Activated CD8-positive, alpha-beta memory T cell treated with anti-CD3 and anti-CD28 coated beads, Interleukin-2, amount 10 ng/mL, durations not matched to agents 7 days and 5 days (primary cell): ENCODE measurements around the gene COMMD4. TPM values are rescaled to one million over a fixed set of nuclear protein-coding genes. Genes with fewer than 3 reads are reported as not detected.
"Not testable (repeated sequence)": the region's sequence is repeated elsewhere in the genome, so short reads cannot be mapped to it uniquely, and the experiment has no call there.

ENCODE experiments used
- ATAC-seq: fragments of 150-1000 bp; cut with Tn5 transposase; one replicate; pipeline ENCODE4 v1.10.0; 2021; ENCODE audit warnings: moderate library complexity
- CTCF ChIA-PET: fragments of 350-600 bp; sonication (Branson Sonifier 250); formaldehyde crosslinking; loops from one replicate; lab custom pipeline; 2021; ENCODE audit warnings: antibody characterized with exemption; lab: Charles Lee
- DNase-seq: peaks from one replicate; pipeline ENCODE4 v3.0.0-alpha.2; 2020
- H3K27ac Mint-ChIP-seq: one replicate; pipeline ENCODE4 v1.8.0; 2021; ENCODE audit warnings: mild to moderate bottlenecking, mixed read lengths
- H3K27me3 Mint-ChIP-seq: one replicate; pipeline ENCODE4 v1.8.0; 2021; ENCODE audit warnings: mixed read lengths
- H3K36me3 Mint-ChIP-seq: one replicate; pipeline ENCODE4 v1.8.0; 2021; ENCODE audit warnings: mild to moderate bottlenecking, mixed read lengths
- H3K4me1 Mint-ChIP-seq: one replicate; pipeline ENCODE4 v1.8.0; 2021; ENCODE audit warnings: mixed read lengths
- H3K4me3 Mint-ChIP-seq: one replicate; pipeline ENCODE4 v1.8.0; 2021; ENCODE audit warnings: mild to moderate bottlenecking, moderate library complexity, mixed read lengths
- H3K9me3 Mint-ChIP-seq: one replicate; pipeline ENCODE4 v1.8.0; 2022; ENCODE audit warnings: low read depth, mixed read lengths
- total RNA-seq, 2 experiments: library from RNA; stranded (reverse); gene quantifications; one replicate each; pipeline ENCODE4 v1.2.3, GENCODE V29; 2021

COMMD4 gene
- 10 to 100 TPM; 76.6 to 80.7 TPM for total RNA-seq

GRCh38 chr15:75335705-75336355 is at the start of gene COMMD4:
TSS of gene COMMD4 (plus strand) at chr15:75336063. CDS start at chr15:75336090, 27 bp downstream.
- Mint-ChIP-seq H3K36me3 (peaks cover 2% of the 10 kb centered on the region), H3K27me3 (peaks cover 3% of the 10 kb centered on the region), H3K27ac (peak within 1 kb of the TSS; percentile 92), H3K9me3 (no peaks in the 10 kb centered on the region), H3K4me1 (peaks cover 21% of the 10 kb centered on the region), H3K4me3 (peak within 1 kb of the TSS; percentile 91)
- DNase-seq = peak; percentile 92
- peak; percentile 85 for ATAC-seq
- CTCF ChIA-PET = interaction anchor here (1.4 to 3.2 kb wide), 3 partner anchors 33 to 315 kb away, joined by 3 to 11 read pairs (median 3); partner anchors contain the start of gene MAN2C1

- CTCF ChIA-PET, ATAC-seq, H3K27me3 Mint-ChIP-seq, H3K4me3 Mint-ChIP-seq, H3K36me3 Mint-ChIP-seq, DNase-seq, H3K4me1 Mint-ChIP-seq, H3K9me3 Mint-ChIP-seq, H3K27ac Mint-ChIP-seq: not testable (repeated sequence)
Observed at GRCh38 chr15:75293660-75294059, 42.2 kb upstream of the COMMD4 start.

DNA sequence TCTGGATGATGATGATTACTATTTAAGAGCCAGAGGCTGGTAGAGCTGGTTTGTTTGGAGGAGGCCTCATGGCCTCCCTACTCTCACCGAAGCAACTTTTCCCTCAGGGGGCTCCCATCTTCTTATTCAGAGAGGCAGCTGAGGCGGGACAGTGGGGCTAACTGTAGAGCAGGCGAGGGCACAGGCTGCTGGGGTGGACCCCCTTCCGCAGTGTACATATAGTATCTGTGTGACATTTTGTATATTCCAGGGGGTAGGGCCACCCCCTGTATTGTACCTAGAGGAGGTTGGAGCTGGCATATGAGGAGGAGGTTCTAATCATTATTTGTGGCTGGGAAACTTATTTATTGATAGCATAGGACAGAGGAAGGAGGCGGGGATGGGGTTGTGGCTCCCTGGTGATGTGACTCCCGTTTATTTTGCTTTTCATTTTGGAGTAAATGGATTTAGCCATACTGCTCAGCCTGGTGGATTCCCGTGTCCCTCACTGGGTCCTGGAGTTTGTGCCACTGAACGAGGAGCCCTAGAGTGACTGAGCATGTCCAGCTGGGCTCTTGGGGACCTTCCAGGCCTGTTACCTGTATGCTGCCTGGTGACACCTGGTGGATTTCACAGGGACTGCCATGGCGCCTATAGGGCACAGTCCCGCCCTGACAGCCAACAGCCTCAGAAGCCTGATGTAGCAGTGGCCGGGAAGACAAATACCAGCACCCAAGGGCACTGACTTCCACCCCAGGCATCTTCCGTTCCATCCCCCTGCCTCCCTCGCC is 37.1 kb upstream of the COMMD4 start:
- DNase-seq, H3K9me3 Mint-ChIP-seq, H3K36me3 Mint-ChIP-seq, H3K27ac Mint-ChIP-seq, H3K4me3 Mint-ChIP-seq, H3K27me3 Mint-ChIP-seq, H3K4me1 Mint-ChIP-seq: not testable (repeated sequence)
- peak; percentile 98 for ATAC-seq
- CTCF ChIA-PET = interaction anchor here (0.6 kb wide), 1 partner anchor 9 kb away, joined by 3 read pairs; no protein-coding TSS in a partner anchor

DNA sequence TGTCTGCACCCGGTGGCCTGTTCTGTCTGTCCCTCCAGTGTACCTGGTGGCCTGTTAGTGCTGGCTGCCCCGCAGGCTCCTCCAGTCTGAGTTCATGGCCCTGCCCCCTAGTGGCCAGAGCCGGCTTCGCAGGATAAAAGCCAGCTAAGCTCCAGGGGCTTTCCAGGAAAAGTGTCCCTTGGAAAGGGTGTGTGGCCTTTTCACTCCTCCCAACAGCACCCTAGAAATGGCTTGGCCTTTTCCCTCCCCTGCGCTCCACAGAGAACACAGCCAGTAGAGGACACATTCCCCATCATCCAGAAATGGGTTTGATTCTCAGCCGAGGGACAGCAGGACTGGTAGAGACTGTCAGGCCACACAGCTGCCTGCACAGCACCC is 36.6 kb upstream of the COMMD4 start:
- H3K4me1 Mint-ChIP-seq, H3K4me3 Mint-ChIP-seq, H3K27ac Mint-ChIP-seq, H3K9me3 Mint-ChIP-seq, CTCF ChIA-PET, H3K36me3 Mint-ChIP-seq: not testable (repeated sequence)
- H3K27me3 Mint-ChIP-seq = peaks cover 13% of the 10 kb centered on the region
- peak; percentile 92 for ATAC-seq
- DNase-seq = peak; percentile 69

GRCh38 chr15:75300026-75300425 is 35.8 kb upstream of the COMMD4 start:
- H3K27me3 Mint-ChIP-seq = peaks cover 21% of the 10 kb centered on the region
- CTCF ChIA-PET = interaction anchor here (0.8 kb wide), 1 partner anchor 1235 kb away, joined by 4 read pairs; no protein-coding TSS in a partner anchor
- not testable (repeated sequence) for ATAC-seq, H3K4me3 Mint-ChIP-seq, H3K4me1 Mint-ChIP-seq, DNase-seq, H3K36me3 Mint-ChIP-seq, H3K27ac Mint-ChIP-seq, H3K9me3 Mint-ChIP-seq

DNA sequence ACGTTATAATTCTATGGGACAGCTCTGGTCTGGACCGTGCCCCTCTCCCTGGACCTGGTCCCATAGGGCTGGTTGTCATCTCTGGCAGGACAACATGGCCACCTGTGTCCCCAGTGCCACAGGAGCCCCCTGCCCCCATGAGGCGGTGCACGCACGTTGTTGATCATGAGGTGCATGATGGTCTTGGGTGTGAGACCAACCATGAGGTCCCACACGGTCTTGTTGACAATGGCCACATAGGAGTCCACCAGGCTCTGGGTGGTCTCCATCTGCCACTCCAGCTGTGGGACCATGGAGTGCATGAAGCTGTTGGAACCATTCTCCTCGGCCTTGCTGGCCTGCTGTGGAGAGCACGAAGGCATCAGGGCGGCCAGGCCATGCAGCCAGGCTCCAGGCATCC is 33.5 kb upstream of the COMMD4 start:
- CTCF ChIA-PET = no interaction called here
- H3K4me1 Mint-ChIP-seq = peaks cover 5% of the 10 kb centered on the region
- H3K9me3 Mint-ChIP-seq = no peaks in the 10 kb centered on the region
- no peak overlapping the region for H3K27ac Mint-ChIP-seq
- H3K27me3 Mint-ChIP-seq = peaks cover 37% of the 10 kb centered on the region
- H3K4me3 Mint-ChIP-seq = no peak overlapping the region
- DNase-seq (no peak), ATAC-seq (no peak)
- no peaks in the 10 kb centered on the region for H3K36me3 Mint-ChIP-seq

GRCh38 chr15:75302753-75303152 is 33.1 kb upstream of the COMMD4 start:
- H3K36me3 Mint-ChIP-seq, DNase-seq, H3K27ac Mint-ChIP-seq, ATAC-seq, CTCF ChIA-PET, H3K9me3 Mint-ChIP-seq, H3K4me3 Mint-ChIP-seq, H3K4me1 Mint-ChIP-seq: not testable (repeated sequence)
- peaks cover 41% of the 10 kb centered on the region for H3K27me3 Mint-ChIP-seq

GRCh38 chr15:75306188-75306587 is 29.7 kb upstream of the COMMD4 start:
- no peaks in the 10 kb centered on the region for H3K9me3 Mint-ChIP-seq
- H3K27me3 Mint-ChIP-seq = peaks cover 60% of the 10 kb centered on the region
- DNase-seq (no peak), ATAC-seq (no peak)
- H3K27ac Mint-ChIP-seq = no peak overlapping the region
- CTCF ChIA-PET = no interaction called here
- H3K4me1 Mint-ChIP-seq = peaks cover 5% of the 10 kb centered on the region
- no peak overlapping the region for H3K4me3 Mint-ChIP-seq
- no peaks in the 10 kb centered on the region for H3K36me3 Mint-ChIP-seq

GRCh38 chr15:75307778-75308390 is 28.0 kb upstream of the COMMD4 start:
- H3K4me3 Mint-ChIP-seq = no peak overlapping the region
- DNase-seq (no peak), ATAC-seq (peak; percentile 55)
- no peaks in the 10 kb centered on the region for H3K9me3 Mint-ChIP-seq
- H3K27ac Mint-ChIP-seq = no peak overlapping the region
- peaks cover 11% of the 10 kb centered on the region for H3K4me1 Mint-ChIP-seq
- H3K36me3 Mint-ChIP-seq = no peaks in the 10 kb centered on the region
- peaks cover 64% of the 10 kb centered on the region for H3K27me3 Mint-ChIP-seq
- CTCF ChIA-PET = interaction anchor here (0.6 to 1.1 kb wide), 2 partner anchors 10 to 249 kb away, joined by 3 read pairs; no protein-coding TSS in a partner anchor

GRCh38 chr15:75309711-75310110 is 26.2 kb upstream of the COMMD4 start:
- Mint-ChIP-seq H3K4me1 (peaks cover 11% of the 10 kb centered on the region), H3K4me3 (no peak overlapping the region), H3K9me3 (no peaks in the 10 kb centered on the region), H3K27me3 (peaks cover 51% of the 10 kb centered on the region), H3K36me3 (no peaks in the 10 kb centered on the region), H3K27ac (no peak overlapping the region)
- CTCF ChIA-PET = no interaction called here
- no peak for ATAC-seq
- DNase-seq = no peak

- H3K4me3 Mint-ChIP-seq, H3K9me3 Mint-ChIP-seq, ATAC-seq, H3K36me3 Mint-ChIP-seq, CTCF ChIA-PET, H3K27ac Mint-ChIP-seq, DNase-seq: not testable (repeated sequence)
- Mint-ChIP-seq H3K27me3 (peaks cover 26% of the 10 kb centered on the region), H3K4me1 (peaks cover 11% of the 10 kb centered on the region)
Observed at GRCh38 chr15:75312548-75312947, 23.3 kb upstream of the COMMD4 start.

- Mint-ChIP-seq H3K4me3 (no peak overlapping the region), H3K4me1 (peaks cover 11% of the 10 kb centered on the region)
- CTCF ChIA-PET = interaction anchor here (0.6 kb wide), 1 partner anchor 633 kb away, joined by 4 read pairs; no protein-coding TSS in a partner anchor
Observed at GRCh38 chr15:75313116-75313845, 22.6 kb upstream of the COMMD4 start.

More at GRCh38 chr15:75313116-75313845, 22.6 kb upstream of the COMMD4 start:
- no peak for DNase-seq
- Mint-ChIP-seq H3K9me3 (no peaks in the 10 kb centered on the region), H3K27me3 (peaks cover 18% of the 10 kb centered on the region), H3K36me3 (no peaks in the 10 kb centered on the region), H3K27ac (no peak overlapping the region)
- no peak for ATAC-seq
